C4-2B (cell line): Measurements from ENCODE around the gene HRG.

Source experiments
- ZFX ChIP-seq: fragments of 450-650 bp; IDR thresholded peaks from 2 replicates; pipeline ENCODE4 v1.6.1; 2017
- TF ChIP-seq, protein P1 (sequence below): fragments of 450-650 bp; conservative IDR thresholded peaks from 2 replicates; pipeline ENCODE4 v1.5.1; 2017; ENCODE audit warnings: mild to moderate bottlenecking

DNA sequence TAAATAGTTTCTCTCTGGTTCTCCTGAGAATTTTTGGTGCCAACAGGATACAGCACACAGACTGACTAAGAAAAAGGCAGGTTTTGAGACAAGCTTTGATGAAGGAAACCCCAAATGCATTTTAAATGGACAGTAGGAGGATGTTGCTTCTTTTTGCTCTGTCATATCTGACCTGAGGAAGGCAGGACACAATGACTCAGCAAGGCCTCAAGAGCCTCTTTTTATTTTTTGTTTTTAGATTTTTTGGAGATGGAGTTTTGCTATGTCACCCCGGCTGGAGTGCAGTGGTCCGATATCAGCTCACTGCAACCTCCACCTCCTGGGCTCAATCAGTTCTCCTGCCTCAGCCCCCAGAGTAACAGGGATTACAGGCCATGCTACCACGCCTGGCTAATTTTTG is 34.5 kb downstream of the HRG start:
- TF ChIP-seq, protein P1, sequence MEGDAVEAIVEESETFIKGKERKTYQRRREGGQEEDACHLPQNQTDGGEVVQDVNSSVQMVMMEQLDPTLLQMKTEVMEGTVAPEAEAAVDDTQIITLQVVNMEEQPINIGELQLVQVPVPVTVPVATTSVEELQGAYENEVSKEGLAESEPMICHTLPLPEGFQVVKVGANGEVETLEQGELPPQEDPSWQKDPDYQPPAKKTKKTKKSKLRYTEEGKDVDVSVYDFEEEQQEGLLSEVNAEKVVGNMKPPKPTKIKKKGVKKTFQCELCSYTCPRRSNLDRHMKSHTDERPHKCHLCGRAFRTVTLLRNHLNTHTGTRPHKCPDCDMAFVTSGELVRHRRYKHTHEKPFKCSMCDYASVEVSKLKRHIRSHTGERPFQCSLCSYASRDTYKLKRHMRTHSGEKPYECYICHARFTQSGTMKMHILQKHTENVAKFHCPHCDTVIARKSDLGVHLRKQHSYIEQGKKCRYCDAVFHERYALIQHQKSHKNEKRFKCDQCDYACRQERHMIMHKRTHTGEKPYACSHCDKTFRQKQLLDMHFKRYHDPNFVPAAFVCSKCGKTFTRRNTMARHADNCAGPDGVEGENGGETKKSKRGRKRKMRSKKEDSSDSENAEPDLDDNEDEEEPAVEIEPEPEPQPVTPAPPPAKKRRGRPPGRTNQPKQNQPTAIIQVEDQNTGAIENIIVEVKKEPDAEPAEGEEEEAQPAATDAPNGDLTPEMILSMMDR, result no peak
- no peak for TF ChIP-seq ZFX
